ENCODE data around the gene YARS1. TPM values are rescaled to one million over a fixed set of nuclear protein-coding genes. Genes with fewer than 3 reads are reported as not detected.

The YARS1 gene
- total and polyA plus RNA-seq, 2 of the 4 experiments (the other 2 are of a cell fraction) = 100 to 166 TPM

GRCh38 chr1:32754317-32755097 lies 62.7 kb downstream of the YARS1 start:
- Histone ChIP-seq H3K14ac (replicated peaks; ENCODE audit: low read depth, low read length) (peak overlapping the region; percentile 43), H3K27me3 (ENCODE audit: control insufficient read depth, insufficient read depth, low read length) (peaks cover 12% of the 10 kb centered on the region), H3K27ac (ENCODE audit: insufficient read depth, low read length) (no peak overlapping the region), H2BK120ac (ENCODE audit: low read depth, low read length) (0 out of 2 replicates have a peak overlapping the region, but pooled peaks have one; percentile 5), H3K4me2 (ENCODE audit: low read depth, low read length) (peak overlapping the region; percentile 99), H4K91ac (ENCODE audit: insufficient read depth, low read depth, low read length) (no peak overlapping the region), H4K8ac (ENCODE audit: low read depth in 2 of 2, low read length in 2 of 2) (no peak overlapping the region; a peak in 1 of 4 replicates), H3K4ac (ENCODE audit: low read depth, low read length) (peak overlapping the region; percentile 28), H3K56ac (ENCODE audit: extremely low read depth, insufficient read depth, low read length) (no peak overlapping the region), H3K36me3 (ENCODE audit: control insufficient read depth, insufficient read depth, low read length) (no peaks in the 10 kb centered on the region), H2BK20ac (ENCODE audit: low read depth, low read length) (no peak overlapping the region), H4K20me1 (ENCODE audit: insufficient read depth, low read length) (peaks cover 10% of the 10 kb centered on the region), H3K18ac (ENCODE audit: low read depth, low read length) (no peak overlapping the region), H3K9me3 (ENCODE audit: control insufficient read depth, insufficient read depth, low read length) (no peaks in the 10 kb centered on the region), H2AK9ac (replicated peaks; ENCODE audit: low read depth, low read length, poor library complexity) (peak overlapping the region; percentile 88), H4K5ac (ENCODE audit: low read depth, low read length) (no peak overlapping the region), H3K4me3 (ENCODE audit: insufficient read depth, low read depth, low read length) (peak overlapping the region; percentile 50), H3K9ac (ENCODE audit: low read depth, low read length) (peak overlapping the region; percentile 58), H3K23ac (ENCODE audit: low read depth, low read length) (peak overlapping the region; percentile 96), H3K9me1 (ENCODE audit: insufficient read depth, low read length) (peaks cover 4% of the 10 kb centered on the region), H2BK5ac (ENCODE audit: low read depth, low read length, poor library complexity, severe bottlenecking) (no peak overlapping the region), H2BK15ac (ENCODE audit: low read depth, low read length) (no peak overlapping the region), H2AFZ (replicated peaks; ENCODE audit: low read length, poor library complexity) (peak overlapping the region; percentile 87), H3K4me1 (ENCODE audit: control insufficient read depth, insufficient read depth, low read length) (peaks cover 15% of the 10 kb centered on the region), H2AK5ac (ENCODE audit: low read depth, low read length) (peak overlapping the region; percentile 97), H3K79me1 (ENCODE audit: low read depth in 1 of 2, low read length in 2 of 2) (peaks cover 0 to 11% of the 10 kb centered on the region in 2 experiments; a peak in 2 of 4 replicates)
- dilution Hi-C loops (cut with HindIII; ENCODE audit: low sequenced_read_pairs, unreplicated experiment) = no loop called here
- intact Hi-C loops (cut with micrococcal nuclease) = no loop called here
- no TSS peak for BruUV-seq (replicated peaks)
- TF ChIP-seq POLR2A (IDR thresholded peaks at IDR 0.05; ENCODE audit: low read depth, low read length) (0 out of 2 replicates have a peak, but pooled peaks have one; percentile 25), RAD21 (IDR thresholded peaks at IDR 0.05; ENCODE audit: low read length) (no peak), RCOR1 (IDR thresholded peaks at IDR 0.05; ENCODE audit: insufficient replicate concordance, low read length) (no peak)
- POLR2A ChIA-PET (ENCODE audit: unreplicated experiment) = interaction anchor here (0.6 kb wide), 2 partner anchors 10 to 53 kb away, joined by 3 to 4 read pairs; no protein-coding TSS in a partner anchor
- 0% methylated on average over 14 of the region's 47 CpGs; no CpG with 5 or more reads in 1 of the 2 experiments for WGBS, 2 experiments (ENCODE audit: extremely low coverage in 2 of 2, insufficient read length in 1 of 2)
- peak; percentile 42 for DNase-seq
- CTCF ChIA-PET = interaction anchor here (1.2 kb wide), 1 partner anchor 18 kb away, joined by 5 read pairs; no protein-coding TSS in a partner anchor
- ATAC-seq (ENCODE audit: low read depth) = peak; percentile 38
- in situ Hi-C loops (cut with MboI; ENCODE audit: low sequenced_read_pairs) = no loop called here
